ENCODE data around the gene SSPN. TPM values are rescaled to one million over a fixed set of nuclear protein-coding genes. Genes with fewer than 3 reads are reported as not detected.

Gene SSPN
- total RNA-seq, 2 donors from 2014 or later = 3.3 to 6.7 TPM

DNA sequence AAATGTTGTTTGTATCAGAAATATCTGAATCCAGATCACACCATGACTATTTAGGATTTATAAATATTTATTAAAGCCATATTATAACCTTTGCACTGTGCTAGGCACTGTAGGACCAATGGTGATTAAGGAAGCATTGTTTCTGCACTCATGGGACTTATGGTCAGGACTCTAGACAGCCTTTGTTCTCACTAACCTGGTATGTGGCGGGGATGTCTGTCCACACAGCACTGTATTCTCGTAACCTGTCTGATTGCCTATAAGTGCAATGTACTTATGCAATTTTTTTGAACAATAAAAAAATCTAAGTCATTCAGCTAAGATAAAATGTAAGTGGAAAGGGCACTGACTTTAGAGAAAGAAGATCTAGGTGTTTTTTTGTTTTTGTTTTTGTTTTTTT lies 6.7 kb upstream of the SSPN start:
- Histone ChIP-seq H3K9me3 (no peaks in the 10 kb centered on the region), H3K4me3 (no peak overlapping the region), H3K4me1 (peaks cover 3% of the 10 kb centered on the region), H3K36me3 (replicated peaks in 1 of 2; ENCODE audit: insufficient read depth in 1 of 2, low read depth in 2 of 2) (no peaks in the 10 kb centered on the region), H3K27ac (no peak overlapping the region), H3K27me3 (no peaks in the 10 kb centered on the region)
- DNase-seq (no peak), ATAC-seq (no peak)
- intact Hi-C loops (cut with DNase I) = no loop called here
- WGBS, 2 donors = 92 to 97% methylated on average over 2 of the region's 2 CpGs
- TF ChIP-seq, protein P1, sequence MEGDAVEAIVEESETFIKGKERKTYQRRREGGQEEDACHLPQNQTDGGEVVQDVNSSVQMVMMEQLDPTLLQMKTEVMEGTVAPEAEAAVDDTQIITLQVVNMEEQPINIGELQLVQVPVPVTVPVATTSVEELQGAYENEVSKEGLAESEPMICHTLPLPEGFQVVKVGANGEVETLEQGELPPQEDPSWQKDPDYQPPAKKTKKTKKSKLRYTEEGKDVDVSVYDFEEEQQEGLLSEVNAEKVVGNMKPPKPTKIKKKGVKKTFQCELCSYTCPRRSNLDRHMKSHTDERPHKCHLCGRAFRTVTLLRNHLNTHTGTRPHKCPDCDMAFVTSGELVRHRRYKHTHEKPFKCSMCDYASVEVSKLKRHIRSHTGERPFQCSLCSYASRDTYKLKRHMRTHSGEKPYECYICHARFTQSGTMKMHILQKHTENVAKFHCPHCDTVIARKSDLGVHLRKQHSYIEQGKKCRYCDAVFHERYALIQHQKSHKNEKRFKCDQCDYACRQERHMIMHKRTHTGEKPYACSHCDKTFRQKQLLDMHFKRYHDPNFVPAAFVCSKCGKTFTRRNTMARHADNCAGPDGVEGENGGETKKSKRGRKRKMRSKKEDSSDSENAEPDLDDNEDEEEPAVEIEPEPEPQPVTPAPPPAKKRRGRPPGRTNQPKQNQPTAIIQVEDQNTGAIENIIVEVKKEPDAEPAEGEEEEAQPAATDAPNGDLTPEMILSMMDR (IDR thresholded peaks at IDR 0.05) = no peak
- no peak for TF ChIP-seq POLR2A (IDR thresholded peaks at IDR 0.05)

DNA sequence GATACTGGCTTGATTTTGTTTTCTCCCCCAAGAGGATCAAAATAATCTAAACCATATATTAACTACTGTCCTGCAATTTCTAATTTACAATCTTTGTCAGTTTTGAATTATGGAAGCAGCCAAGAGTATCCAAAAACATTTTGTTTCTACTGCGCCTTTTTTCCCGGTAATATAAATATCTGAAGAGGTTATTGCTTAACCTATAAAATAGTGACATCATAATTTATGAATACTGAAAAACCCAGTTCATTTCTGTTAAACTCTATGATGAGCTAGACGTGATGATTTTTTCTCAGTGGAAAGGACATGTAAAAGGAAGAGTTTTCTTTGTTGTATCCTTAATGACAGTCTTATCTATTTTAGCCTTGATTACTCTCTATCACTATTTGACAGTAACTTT lies 3.2 kb upstream of the SSPN start:
- intact Hi-C loops (cut with DNase I) = no loop called here
- Histone ChIP-seq H3K27ac (no peak overlapping the region), H3K36me3 (replicated peaks in 1 of 2; ENCODE audit: insufficient read depth in 1 of 2, low read depth in 2 of 2) (no peaks in the 10 kb centered on the region), H3K9me3 (no peaks in the 10 kb centered on the region), H3K4me1 (peaks cover 10% of the 10 kb centered on the region), H3K27me3 (no peaks in the 10 kb centered on the region), H3K4me3 (no peak overlapping the region)
- TF ChIP-seq, protein P1 (IDR thresholded peaks at IDR 0.05) = no peak
- TF ChIP-seq POLR2A (IDR thresholded peaks at IDR 0.05) = no peak
- ATAC-seq (no peak), DNase-seq (no peak)
- WGBS, 2 donors = 62 to 86% methylated on average over 3 of the region's 3 CpGs

DNA sequence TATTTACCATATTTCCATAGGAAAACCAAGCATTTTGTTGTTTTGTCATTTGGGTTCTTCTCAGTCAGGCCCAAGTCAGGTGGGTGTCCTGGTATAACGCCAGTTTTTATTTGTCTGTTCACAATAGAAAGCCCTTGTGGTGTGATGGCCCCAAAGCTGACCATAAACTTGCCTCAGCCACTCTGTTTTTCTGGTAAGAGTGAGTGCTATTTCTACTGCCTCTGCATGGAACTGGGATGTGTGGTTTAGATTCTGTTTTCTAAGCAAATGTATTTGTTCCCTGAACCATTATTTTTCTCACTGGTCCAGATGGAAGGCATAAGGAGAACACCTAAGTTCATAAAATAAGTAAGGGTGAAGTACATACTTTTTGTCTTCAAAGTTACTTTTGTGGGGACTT lies 1.8 kb upstream of the SSPN start:
- Histone ChIP-seq H3K27ac (no peak overlapping the region), H3K4me1 (peaks cover 10% of the 10 kb centered on the region), H3K9me3 (no peaks in the 10 kb centered on the region), H3K36me3 (replicated peaks in 1 of 2; ENCODE audit: insufficient read depth in 1 of 2, low read depth in 2 of 2) (no peaks in the 10 kb centered on the region), H3K27me3 (no peaks in the 10 kb centered on the region), H3K4me3 (no peak overlapping the region)
- TF ChIP-seq POLR2A (IDR thresholded peaks at IDR 0.05) = no peak
- TF ChIP-seq, protein P1 (IDR thresholded peaks at IDR 0.05) = no peak
- intact Hi-C loops (cut with DNase I) = no loop called here
- no peak for DNase-seq
- 78 to 87% methylated on average over 1 of the region's 1 CpG for WGBS, 2 donors
- no peak for ATAC-seq

DNA sequence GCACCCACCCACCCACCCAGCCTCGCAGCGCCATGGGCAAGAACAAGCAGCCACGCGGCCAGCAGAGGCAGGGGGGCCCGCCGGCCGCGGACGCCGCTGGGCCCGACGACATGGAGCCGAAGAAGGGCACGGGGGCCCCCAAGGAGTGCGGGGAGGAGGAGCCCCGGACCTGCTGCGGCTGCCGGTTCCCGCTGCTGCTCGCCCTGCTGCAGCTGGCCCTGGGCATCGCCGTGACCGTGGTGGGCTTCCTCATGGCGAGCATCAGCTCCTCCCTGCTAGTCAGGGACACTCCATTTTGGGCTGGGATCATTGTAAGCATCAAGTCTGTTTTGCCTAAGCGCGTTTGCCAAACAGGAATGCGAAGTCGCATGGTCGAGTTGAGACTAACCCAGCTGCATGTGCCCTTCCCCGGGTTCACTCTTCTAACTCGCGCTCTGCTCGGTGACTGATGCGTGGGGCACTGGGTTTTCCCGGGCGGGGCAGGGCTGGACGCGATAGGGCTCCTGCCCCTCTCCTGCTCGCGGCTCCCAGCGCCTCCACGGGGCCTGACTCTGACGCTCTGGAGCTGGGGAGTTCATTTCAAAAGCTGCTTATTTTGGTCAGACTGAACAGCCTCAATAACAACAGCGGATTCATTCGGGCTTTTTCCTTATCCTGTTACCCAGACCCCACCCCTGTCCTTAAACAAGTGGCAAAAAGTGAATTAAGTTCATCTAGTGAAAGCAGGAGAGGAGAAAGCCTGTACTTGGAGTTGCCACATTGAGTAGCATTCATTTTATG lies 458 bp downstream of the SSPN start:
- intact Hi-C loops (cut with DNase I) = no loop called here
- Histone ChIP-seq H3K4me3 (peak overlapping the region; percentile 31 to 83), H3K36me3 (replicated peaks in 1 of 2; ENCODE audit: insufficient read depth in 1 of 2, low read depth in 2 of 2) (no peaks in the 10 kb centered on the region), H3K4me1 (peaks cover 10% of the 10 kb centered on the region), H3K27me3 (no peaks in the 10 kb centered on the region), H3K27ac (peak overlapping the region; percentile 70 to 86 (median 78)), H3K9me3 (no peaks in the 10 kb centered on the region)
- 1% methylated on average over 33 to 45 of the region's 45 CpGs for WGBS, 2 donors
- peak in 2 of 3 donors; percentile 49 to 58 for TF ChIP-seq POLR2A (IDR thresholded peaks at IDR 0.05)
- TF ChIP-seq, protein P1 (IDR thresholded peaks at IDR 0.05) = peak in 1 of 7 experiments; percentile 5
- DNase-seq (peak; percentile 52 to 67 (median 58)), ATAC-seq (peak; percentile 79)

DNA sequence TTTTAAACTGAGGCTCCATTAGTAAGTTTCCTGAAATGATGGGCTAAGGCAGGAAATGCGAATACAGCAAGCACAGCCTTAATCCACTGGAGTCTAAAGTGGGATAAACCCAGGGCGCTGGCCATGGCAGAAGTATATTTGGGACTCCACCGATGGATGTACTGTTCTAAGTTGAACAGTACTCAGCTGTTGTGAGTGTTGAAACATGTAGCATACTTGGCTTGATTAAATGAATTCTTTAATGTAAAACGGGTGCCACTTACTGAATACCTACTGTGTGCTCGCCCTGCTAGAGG lies 996 bp downstream of the SSPN start:
- DNase-seq (no peak), ATAC-seq (peak; percentile 11)
- H3K4me3 ChIP-seq = no peak overlapping the region
- peak overlapping the region; percentile 70 to 86 (median 78) for H3K27ac ChIP-seq
- no peaks in the 10 kb centered on the region for H3K27me3 ChIP-seq
- WGBS, 2 donors = 58 to 69% methylated on average over 5 of the region's 5 CpGs
- no peaks in the 10 kb centered on the region for H3K9me3 ChIP-seq
- H3K36me3 ChIP-seq (replicated peaks in 1 of 2; ENCODE audit: insufficient read depth in 1 of 2, low read depth in 2 of 2) = no peaks in the 10 kb centered on the region
- H3K4me1 ChIP-seq = peaks cover 10% of the 10 kb centered on the region
- intact Hi-C loops (cut with DNase I) = no loop called here
- TF ChIP-seq, protein P1 (IDR thresholded peaks at IDR 0.05) = no peak
- no peak for TF ChIP-seq POLR2A (IDR thresholded peaks at IDR 0.05)
